Hematopoietic multipotent progenitor cell treated with erythropoietin and hydrocortisone succinate and interleukin-3 and kit ligand, for 8 days (in vitro differentiated cells): Measurements from ENCODE around the gene IGIP.

Experiments used
- DNase-seq: peaks from one replicate; pipeline ENCODE4 v3.0.0-alpha.2; 2015

The IGIP gene

DNA sequence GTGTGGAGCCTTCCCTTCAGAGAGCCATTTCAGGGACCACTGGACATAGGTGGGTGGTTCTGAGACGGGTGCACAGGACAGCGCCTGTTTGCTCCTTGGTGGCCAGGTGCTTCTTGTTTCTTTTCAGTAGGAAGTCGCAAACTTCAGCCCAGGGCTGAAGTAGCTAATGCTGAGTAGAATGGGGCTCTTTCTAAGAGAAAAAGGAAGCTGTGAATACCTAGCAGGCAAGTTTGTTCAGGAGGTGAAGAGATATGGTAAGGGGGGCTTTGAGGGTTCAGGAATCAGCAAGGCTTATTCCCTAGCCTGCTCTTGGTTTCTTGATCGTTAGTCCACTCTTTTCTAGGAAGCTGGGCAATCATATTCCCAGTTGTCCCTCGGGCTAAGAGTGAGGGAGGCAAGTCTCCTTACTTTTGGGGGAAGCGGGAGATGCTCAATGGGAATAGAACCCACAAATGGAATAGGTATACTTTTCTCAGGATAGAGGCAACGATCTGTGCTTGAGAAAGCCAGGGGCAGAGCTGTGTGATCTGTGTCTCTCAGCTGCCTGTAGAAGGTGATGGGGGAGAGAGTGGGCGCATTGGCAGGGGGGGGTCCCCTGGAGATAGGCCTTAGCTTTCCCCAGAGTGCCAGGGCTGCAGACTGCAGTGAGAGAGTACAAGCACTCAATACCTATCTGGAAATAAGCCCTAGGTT is 13.7 kb upstream of the IGIP start:
- DNase-seq: no peak

DNA sequence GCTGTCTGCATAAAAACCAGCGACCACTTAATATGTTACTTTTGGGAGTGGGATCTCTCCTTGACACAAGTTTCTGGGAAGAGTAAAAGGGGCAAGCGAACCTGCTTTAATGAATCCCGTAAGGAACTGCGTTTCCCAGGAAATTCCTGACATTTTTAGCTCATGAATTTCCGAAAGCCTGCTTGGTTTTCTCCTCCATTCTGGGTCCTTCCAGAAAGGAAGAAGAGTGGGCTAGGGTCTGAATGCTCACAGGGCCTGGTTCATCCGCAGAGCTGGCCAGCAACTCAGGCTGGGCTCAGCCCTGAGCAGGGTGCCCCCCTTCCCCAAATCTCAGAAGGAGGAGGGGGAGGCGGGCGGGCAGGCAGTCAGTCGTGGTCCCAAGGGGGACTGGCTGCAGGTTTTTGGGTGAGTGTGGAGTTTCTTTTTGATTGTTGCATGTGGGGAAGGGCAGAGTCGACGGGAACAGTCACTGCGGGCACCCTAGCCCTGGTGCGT is 13.0 kb upstream of the IGIP start:
- no peak for DNase-seq

DNA sequence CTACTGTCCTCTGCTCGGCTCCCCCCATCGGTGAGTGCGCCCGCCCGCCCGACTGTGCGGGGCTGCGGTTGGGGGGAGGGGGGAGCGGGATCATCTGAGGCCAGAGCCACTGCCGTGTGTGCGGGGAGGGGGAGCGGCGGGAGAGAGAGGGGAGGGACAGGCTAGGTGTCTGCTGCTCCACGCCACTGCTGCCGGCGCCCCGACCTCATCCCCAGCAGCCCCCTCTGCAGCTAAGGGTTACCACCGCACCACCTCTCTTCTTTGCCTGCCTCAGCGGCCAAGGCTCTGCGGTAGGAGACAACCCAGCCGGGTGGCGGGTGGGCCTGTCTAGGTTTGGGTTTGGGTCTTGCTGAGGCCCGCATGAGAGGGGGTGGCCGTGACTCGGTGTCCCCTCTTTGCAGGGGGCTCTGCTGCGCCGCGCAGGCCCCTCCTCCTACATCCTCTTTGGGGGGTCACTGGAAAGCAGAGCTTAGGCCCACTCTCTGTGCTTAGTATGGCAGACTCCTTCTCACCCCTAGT is 12.5 kb upstream of the IGIP start:
- no peak for DNase-seq

DNA sequence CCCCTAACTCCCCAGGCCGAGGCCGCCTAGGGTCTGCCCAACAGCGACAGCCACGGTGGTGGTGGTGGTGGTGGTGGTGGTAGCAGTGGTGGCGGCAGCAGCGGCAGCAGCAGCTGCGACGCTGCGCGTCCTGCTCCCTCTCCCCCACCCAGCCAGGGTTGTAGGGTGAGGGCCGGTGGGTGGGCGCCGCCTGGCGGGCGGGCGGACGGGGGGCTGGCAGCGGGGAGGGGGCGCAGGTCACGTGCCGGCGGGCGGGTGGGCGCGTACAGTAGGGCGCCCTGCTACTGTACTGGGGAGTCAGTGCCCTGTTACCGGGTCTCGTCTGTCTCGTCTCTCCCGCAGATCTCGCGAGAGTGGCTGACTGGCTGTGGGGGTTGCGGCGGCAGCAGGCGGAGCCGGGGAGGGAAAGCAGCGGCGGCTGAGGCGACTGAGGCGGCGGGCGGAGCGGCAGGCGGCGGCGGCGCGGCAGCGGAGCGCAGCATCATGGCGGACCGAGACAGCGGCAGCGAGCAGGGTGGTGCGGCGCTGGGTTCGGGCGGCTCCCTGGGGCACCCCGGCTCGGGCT is 12.0 kb upstream of the IGIP start, which contains the start of gene PURA:
TSS of gene PURA (plus strand) at position 411 of the 565 bp plus-strand sequence. CDS start at position 484, 73 bp downstream.
- peak; percentile 94 for DNase-seq

DNA sequence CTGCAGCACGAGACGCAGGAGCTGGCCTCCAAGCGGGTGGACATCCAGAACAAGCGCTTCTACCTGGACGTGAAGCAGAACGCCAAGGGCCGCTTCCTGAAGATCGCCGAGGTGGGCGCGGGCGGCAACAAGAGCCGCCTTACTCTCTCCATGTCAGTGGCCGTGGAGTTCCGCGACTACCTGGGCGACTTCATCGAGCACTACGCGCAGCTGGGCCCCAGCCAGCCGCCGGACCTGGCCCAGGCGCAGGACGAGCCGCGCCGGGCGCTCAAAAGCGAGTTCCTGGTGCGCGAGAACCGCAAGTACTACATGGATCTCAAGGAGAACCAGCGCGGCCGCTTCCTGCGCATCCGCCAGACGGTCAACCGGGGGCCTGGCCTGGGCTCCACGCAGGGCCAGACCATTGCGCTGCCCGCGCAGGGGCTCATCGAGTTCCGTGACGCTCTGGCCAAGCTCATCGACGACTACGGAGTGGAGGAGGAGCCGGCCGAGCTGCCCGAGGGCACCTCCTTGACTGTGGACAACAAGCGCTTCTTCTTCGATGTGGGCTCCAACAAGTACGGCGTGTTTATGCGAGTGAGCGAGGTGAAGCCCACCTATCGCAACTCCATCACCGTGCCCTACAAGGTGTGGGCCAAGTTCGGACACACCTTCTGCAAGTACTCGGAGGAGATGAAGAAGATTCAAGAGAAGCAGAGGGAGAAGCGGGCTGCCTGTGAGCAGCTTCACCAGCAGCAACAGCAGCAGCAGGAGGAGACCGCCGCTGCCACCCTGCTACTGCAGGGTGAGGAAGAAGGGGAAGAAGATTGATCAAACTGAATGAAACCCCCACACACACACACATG is 11.2 kb upstream of the IGIP start:
- peak; percentile 67 for DNase-seq

DNA sequence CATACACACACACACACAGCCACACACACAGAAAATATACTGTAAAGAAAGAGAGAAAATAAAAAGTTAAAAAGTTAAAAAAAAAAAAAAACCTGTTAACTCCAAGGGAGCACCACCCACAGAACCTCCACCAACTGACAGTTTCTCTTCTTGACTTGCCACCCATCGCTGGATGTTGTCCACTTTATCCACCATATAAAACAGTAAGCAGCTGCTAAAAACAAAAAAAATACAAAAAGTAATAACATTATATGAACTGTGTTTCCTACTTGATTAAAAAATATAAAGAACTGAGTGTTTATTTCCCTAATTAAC is 10.6 kb upstream of the IGIP start:
- peak; percentile 32 for DNase-seq

DNA sequence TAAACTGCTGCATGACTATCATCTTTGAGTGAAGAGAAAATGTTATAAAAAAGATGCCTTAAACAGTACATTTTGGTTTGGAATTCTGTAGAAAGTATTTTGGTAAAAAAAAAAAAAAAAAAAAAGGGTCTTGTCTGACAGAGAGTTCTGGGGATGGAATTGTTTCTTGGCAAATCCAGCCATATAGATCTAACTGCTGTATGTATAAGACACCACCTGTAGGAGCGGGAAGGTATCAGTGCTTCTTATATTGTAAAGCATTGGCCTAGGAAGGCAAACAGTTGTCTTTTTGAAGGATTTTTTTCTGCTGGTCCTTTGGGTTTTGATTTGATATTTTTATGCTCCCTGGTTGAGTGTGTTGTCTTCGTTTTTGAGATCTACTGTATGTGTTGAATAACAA is 9.0 kb upstream of the IGIP start:
- no peak for DNase-seq

DNA sequence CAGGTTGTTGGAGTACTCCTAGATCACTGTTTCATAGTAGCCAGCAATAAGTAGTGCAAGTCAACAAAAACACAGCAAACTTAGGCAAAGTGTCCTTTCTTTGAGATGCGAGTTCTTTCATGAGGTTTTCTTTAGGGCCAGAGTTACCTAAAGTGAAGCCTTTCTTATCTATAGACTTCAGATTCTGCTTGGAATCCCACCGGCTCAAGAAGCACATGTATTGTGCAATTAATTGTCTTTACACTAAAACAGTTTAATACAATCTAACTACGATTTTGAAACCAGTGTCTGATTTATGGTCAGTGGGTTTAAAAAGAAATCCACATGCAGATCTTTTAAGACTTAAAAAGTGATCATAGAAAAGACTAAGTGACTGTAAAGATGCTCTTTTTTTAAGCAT is 8.2 kb upstream of the IGIP start:
- no peak for DNase-seq

DNA sequence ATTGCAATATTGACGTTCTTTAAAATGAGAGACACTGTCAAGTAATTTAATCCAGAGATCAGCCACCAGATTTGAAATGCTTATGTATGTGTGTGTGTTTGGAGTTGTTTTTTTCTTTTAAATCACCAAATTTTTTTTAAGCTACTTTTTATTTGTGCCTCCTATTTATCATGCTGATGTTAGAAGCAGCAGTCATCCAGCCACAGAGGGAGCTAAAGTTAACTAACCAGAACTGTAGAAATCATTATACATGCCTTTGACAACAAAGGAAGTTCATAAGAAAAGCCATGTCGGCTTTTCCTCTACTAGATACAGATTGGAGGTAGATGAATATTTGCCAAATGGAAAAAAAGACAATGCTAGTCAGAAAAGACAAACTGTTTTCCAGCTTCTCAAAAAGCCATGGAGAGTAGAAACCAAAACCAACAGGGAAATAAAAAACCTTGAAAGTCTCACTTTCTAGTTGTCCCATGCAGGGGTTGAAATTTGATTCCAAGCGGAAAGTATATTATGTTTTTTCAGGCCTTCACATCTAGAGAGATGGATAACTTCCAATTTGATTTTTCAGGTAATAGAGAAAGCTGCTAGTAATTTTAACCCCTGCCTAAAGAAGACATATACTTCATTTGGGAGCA is 7.3 kb upstream of the IGIP start:
- no peak for DNase-seq

DNA sequence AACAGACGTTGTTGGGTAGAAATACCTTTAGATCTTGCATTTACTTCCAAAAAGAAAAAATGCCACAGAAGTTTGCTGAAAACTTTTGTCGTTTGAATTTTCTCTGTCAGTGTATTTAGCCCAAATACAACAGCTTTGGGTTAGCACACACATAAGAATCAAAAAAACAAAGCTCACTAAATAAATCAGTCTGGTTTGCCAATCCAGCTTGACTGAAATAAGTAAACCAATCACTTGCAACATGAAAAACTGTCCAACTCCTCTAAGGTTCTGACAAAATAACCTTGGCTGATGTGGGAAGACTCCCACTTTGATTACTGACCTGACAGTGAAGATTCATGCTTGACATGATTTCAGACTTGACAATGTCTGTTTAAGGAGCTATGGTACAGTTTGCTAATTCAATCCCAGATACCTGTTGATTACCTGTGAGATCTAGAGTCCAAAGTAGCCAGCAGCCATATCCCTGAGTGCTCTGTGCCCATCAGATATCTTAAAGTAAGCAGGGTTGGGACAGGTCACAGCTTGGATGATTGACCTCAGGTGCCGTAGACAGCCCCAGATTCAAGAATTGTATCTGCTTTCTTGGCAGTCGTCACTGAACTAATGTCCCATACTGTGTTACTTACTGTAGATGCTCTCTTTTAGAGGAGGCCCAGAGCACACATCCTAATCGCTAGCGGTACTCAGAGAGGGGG is 727 bp downstream of the IGIP start:
- no peak for DNase-seq

DNA sequence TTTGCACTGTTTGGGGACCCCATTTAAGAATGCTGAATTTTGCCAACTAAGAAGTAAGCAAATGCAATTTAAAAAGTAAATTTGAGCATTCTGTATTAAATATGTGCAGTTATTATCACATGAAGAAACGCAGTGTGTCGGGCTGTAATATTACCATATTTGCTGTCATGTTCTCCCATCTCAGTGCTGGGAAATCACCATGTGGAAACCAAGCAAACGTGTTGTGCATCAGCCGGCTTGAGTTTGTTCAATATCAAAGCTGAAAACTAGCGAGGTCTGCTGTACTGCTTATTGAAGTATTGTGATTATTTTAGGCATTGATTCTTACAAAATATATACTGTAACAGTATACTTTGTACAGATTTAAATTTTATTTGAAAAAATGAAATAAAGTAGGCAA is 2.6 kb downstream of the IGIP start:
- DNase-seq: no peak

DNA sequence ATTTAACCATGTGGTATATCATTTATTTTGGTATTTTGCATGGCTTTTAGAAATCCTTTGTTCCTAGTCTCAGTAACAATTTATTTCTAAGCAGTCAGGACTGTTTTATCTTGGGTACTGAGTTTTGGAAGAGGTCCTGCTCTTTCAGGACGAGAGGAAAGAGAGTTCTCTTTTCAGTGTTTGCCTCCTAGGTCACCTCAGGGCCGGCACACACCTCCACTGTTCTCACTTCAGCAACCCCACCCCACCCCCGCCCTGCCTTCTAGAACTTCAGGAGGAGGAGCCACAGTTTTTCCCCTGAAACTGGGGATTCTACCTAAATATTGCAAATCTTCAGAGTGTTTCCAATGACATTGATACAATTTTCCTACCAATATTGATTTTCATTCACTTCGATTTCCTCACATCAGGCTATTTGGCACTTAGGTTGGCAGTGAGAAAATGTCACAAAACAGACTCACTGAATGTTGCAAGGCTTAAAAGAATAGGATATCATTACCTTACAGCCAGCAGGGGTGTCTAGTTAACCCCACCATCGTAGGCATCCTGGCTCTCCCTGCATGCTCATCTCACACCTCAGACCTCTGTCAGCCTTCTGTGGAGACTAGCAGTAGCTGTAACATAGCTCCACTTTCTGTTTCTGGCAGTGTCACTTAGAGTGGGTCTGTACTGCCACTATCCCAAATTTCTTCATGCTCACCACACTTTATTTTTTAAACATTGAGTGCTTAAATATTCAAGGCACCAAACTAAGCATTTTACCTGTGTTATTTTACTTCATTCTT is 5.4 kb downstream of the IGIP start:
- no peak for DNase-seq

DNA sequence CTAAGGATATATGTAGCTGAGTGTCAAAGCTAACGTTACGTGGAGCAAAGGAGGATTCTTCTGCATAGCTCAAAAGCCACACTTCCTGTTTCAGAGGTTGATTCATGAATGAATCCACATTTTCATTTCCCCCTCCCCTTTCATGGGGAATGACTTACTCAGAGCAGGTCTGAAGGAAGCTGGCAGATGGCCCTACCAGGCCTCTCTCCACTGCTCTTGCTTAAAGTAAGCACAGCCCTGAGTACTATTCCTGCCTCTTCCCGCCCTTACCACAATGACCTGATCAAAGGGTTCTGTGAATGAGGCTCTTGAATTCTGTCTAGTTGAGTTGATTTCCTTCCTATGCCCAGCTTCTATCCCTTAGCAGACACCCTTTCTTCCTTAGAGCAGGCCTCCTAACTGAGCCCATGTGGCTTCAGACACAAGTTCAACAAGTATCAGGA is 6.3 kb downstream of the IGIP start:
- DNase-seq: no peak

DNA sequence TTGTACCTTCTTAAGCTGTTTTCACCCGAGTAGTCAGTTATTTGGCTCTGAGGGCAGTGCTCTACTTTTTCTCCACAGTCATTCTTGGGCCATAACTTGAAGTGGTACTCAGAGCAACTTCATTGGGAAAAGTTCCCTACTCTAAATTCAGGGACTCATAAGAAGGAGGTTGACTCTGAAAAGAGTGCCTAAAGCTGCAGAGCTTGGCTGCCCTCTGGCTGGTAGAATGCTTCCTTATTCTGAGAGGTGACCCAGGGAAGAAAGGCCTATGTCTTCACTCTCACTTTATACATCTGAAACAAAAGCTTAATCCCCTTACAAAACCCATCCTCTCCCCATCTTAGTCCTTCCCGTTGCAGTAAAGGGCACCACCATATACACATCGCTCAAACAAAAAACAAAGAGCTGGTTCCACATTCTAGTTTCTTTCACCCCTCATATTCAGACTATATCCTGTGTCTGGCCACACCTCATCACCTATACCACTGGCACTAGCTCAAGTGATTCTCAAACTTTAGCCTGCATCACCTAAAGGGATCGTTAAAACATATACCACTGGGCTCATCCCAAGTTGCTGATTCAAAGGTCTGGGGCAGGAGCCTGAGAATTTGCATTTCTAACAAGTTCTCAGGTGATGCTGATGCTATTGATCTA is 7.9 kb downstream of the IGIP start:
- DNase-seq: no peak

DNA sequence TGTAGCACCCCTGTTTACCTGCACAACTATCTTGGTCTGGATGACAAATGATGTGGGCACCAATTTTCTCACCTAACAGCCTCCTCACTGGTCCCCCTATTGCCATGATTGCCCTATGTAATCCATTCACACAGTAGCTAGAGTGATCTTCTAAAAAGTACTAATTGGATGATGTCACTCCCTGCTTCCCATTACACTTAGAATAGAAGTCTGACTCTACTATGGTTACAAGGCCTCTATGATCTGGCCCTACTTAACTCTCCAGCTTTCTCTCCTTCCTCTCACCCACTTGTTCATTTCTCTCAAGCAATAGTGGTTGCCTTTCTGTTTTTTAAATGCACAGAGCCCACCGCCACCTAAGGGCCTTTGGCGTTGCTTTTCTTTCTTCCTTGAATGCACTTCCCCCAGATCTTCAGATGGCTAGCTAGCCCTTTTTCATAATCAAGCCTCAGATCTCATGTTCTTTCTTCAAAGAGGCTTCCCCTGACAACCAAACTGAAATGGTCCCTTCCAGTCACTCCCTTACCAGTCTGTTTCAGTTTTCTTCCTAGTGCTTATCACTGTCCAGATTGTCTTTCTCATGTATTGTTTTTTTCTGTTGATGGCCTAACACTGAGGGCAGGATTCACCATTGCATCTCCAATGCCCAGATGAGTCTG is 8.7 kb downstream of the IGIP start:
- DNase-seq: no peak

DNA sequence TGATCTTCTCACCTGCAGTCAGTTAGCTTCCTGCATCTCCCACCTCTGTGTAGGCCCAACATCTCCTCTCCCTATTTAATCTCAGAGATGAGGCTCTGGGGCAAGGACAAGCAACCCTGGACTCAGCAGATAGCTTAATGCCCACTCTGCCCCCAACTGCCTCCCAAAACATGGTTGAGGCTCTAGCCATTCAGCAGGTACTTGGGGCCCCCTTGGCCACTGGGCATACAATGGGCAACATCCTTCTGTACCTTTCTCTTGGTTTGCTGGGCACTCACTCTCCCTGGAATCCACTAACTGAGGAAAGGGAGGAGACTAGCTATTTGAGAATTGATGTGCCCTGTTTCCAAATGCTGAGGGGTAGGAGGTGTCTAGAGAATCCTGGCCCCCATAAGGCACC is 9.4 kb downstream of the IGIP start:
- no peak for DNase-seq

DNA sequence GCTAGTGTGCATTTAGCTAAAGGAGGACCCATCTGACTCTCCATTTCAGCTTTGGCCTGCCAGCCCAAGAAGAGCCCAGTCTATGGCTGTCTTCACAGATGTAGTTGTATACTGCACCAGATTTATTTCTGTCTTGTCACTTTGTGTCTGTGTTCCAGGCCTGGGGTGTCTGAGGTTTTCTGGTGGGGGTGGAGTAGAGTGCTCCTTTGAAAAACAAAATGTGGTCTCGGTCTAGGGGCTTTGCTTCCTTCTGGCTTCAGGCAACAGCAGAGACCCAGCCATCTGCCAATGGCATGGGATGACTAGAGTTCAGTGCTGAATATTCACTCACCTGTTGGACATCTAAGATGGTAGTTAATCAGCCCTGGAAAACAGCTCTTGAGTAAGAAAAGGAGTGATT is 10.9 kb downstream of the IGIP start:
- DNase-seq: no peak

DNA sequence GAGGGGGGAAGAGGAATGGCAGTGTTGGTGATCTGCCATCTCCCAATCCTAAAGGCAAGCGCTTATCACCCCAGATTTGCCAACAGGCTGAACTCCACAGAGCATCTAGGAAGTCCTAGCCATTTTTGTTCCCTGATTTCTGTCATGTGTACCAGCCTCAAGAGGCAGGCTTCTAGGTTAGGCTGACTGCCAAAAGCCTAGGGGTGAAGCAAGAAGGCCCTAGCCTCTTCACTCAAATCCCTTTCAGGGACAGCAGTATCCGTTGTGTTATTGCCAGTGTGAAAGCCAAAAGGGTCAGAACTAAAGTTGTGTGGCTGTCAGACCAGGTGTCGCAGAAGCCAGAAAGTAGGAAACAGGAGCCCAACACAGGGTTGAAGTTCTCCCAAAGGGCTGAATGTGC is 14.7 kb downstream of the IGIP start:
- no peak for DNase-seq

DNA sequence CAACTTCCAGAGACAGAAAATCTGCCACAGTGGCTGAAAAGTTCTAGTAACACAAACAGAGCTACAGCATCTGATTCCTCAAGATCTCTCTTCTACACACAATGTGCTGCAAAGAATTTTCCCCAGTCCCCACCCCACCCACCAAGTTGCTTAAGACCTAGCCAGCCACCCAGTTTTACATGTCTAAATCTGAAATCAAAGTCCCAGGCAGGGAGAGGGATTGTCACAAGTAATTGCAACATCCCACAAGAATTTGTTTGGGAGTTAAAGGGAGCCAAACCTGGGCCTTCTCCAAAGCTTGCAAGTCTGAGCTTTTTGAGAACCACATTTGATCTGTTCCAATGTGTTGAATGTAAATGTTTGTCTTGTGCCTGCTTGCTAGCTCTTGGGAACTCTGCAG is 15.5 kb downstream of the IGIP start:
- DNase-seq: no peak

DNA sequence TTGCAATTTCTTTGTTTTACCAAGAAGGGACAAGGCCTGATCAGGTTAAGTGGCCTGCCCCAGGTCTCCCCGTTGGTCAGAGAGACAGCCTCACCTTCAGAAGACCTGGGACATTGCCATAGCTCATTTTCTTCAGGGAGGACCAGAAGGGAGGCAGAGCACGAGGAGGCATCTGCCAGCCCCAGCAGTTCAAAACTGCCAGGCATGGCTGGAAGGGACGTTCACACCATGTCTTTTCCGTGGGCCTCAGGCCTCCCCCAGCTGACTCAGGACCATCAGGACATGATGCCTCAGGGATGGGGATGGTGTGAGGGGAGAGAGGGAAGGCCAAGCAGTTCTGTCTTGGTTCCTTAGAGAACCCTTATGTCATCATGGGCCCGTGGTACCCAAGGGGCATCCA is 16.5 kb downstream of the IGIP start:
- no peak for DNase-seq

DNA sequence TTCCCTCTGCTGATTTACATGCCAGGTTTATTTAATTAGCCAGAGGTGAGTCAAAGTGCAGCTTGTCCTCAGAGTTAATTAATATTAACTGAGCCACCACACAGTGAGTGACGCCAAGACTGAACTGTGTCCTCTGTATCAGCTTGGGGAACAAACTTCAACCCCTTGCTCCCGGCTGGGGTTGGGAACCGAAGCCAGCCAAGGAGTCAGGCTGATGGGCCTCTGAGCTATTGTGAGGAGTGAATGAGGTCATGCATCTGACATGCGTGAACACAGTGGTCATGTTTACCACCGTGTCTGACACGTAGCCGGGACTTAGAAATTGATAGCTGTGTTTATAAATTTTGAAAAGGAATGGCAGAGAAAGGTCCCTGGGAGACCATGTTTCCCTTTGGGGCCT is 17.1 kb downstream of the IGIP start:
- no peak for DNase-seq
